Neural progenitor cell (in vitro differentiated cells): ENCODE measurements around the gene CNOT3. TPM values are rescaled to one million over a fixed set of nuclear protein-coding genes. Genes with fewer than 3 reads are reported as not detected.

Source experiments
- DNase-seq: peaks from one replicate; pipeline ENCODE4 v3.0.0-alpha.2; 2016; ENCODE audit warnings: low spot score
- H2AFZ ChIP-seq: fragments of 200-600 bp; sonication (generic); replicated peaks from 2 replicates; pipeline ENCODE4 v1.6.1; 2016; ENCODE audit warnings: antibody characterized with exemption
- H3F3A ChIP-seq: fragments of 200-600 bp; sonication (generic); 2 replicates; pipeline ENCODE4 v1.6.1; 2016; ENCODE audit warnings: antibody characterized with exemption, low read depth
- H3K27ac ChIP-seq: fragments of 200-600 bp; sonication (generic); 2 replicates; pipeline ENCODE4 v1.5.1; 2016; ENCODE audit warnings: mild to moderate bottlenecking
- H3K27me3 ChIP-seq: fragments of 200-600 bp; sonication (generic); 2 replicates; pipeline ENCODE4 v1.6.1; 2016; ENCODE audit warnings: mild to moderate bottlenecking, moderate library complexity
- H3K36me3 ChIP-seq: fragments of 200-600 bp; sonication (generic); 2 replicates; pipeline ENCODE4 v1.5.1; 2016
- H3K4me1 ChIP-seq: fragments of 200-600 bp; sonication (generic); 2 replicates; pipeline ENCODE4 v1.6.1; 2016; ENCODE audit warnings: mixed run types
- H3K4me2 ChIP-seq: fragments of 200-600 bp; sonication (generic); 2 replicates; pipeline ENCODE4 v1.6.1; 2016
- H3K4me3 ChIP-seq: fragments of 200-600 bp; sonication (generic); 2 replicates; pipeline ENCODE4 v1.5.1; 2016
- H3K79me2 ChIP-seq: fragments of 200-600 bp; sonication (generic); 2 replicates; pipeline ENCODE4 v1.6.1; 2016; ENCODE audit warnings: low read depth
- H3K9ac ChIP-seq: fragments of 200-600 bp; sonication (generic); 2 replicates; pipeline ENCODE4 v1.6.1; 2016
- H3K9me3 ChIP-seq: fragments of 200-600 bp; sonication (generic); 2 replicates; pipeline ENCODE4 v1.5.1; 2016; ENCODE audit warnings: low read depth
- H4K20me1 ChIP-seq: fragments of 200-600 bp; sonication (generic); 2 replicates; pipeline ENCODE4 v1.6.1; 2016; ENCODE audit warnings: low read depth
- H3K27ac Mint-ChIP-seq: 3 replicates; pipeline ENCODE4 v1.8.0; 2021; ENCODE audit warnings: mixed read lengths
- H3K27me3 Mint-ChIP-seq: 2 replicates; pipeline ENCODE4 v1.8.0; 2022; ENCODE audit warnings: low read depth, mild to moderate bottlenecking, inconsistent platforms, moderate library complexity, mixed read lengths; ENCODE audit not compliant: insufficient read depth
- H3K36me3 Mint-ChIP-seq: 3 replicates; pipeline ENCODE4 v1.8.0; 2021; ENCODE audit warnings: mixed read lengths
- H3K4me1 Mint-ChIP-seq: 3 replicates; pipeline ENCODE4 v1.8.0; 2021; ENCODE audit warnings: mixed read lengths
- H3K4me3 Mint-ChIP-seq: 3 replicates; pipeline ENCODE4 v1.8.0; 2021; ENCODE audit warnings: mild to moderate bottlenecking, moderate library complexity, mixed read lengths
- H3K9me3 Mint-ChIP-seq: 3 replicates; pipeline ENCODE4 v1.8.0; 2020; ENCODE audit warnings: mixed read lengths
- CTCF ChIP-seq: fragments of 200-600 bp; sonication (generic); IDR thresholded peaks from 2 replicates; pipeline ENCODE4 v1.5.1; 2017; ENCODE audit warnings: antibody characterized with exemption, mild to moderate bottlenecking
- EZH2 ChIP-seq: fragments of 200-600 bp; sonication (generic); IDR thresholded peaks from 2 replicates; pipeline ENCODE4 v1.6.1; 2017; ENCODE audit warnings: antibody characterized with exemption, mild to moderate bottlenecking, moderate library complexity
- EZH2phosphoT487 ChIP-seq: fragments of 200-600 bp; sonication (generic); IDR thresholded peaks from 2 replicates; pipeline ENCODE4 v1.6.1; 2017; ENCODE audit warnings: antibody characterized with exemption
- total RNA-seq: library from RNA; depleted of rRNA; stranded (reverse); fragments of >200 nt; gene quantifications from 2 replicates; pipeline ENCODE4 v1.2.3, GENCODE V29; 2015; ENCODE audit warnings: low replicate concordance

Gene CNOT3
- total RNA-seq, 1 donor from 2014 or later, result 29.4 TPM

GRCh38 chr19:54106716-54107115, 30.8 kb upstream of the CNOT3 start:
- no peak overlapping the region for H3K4me2 ChIP-seq
- H3K4me1 Mint-ChIP-seq, result peaks cover 12% of the 10 kb centered on the region
- no peak for DNase-seq
- H3K9me3 ChIP-seq, result no peaks in the 10 kb centered on the region
- no peak overlapping the region for H2AFZ ChIP-seq
- H3K79me2 ChIP-seq, result peaks cover 23% of the 10 kb centered on the region
- no peaks in the 10 kb centered on the region for H3K9me3 Mint-ChIP-seq
- peaks cover 17% of the 10 kb centered on the region for H3K36me3 Mint-ChIP-seq
- no peak overlapping the region for H3K4me3 ChIP-seq
- no peak overlapping the region for H3K4me3 Mint-ChIP-seq
- H4K20me1 ChIP-seq, result no peaks in the 10 kb centered on the region
- no peak for TF ChIP-seq EZH2phosphoT487
- TF ChIP-seq EZH2, result no peak
- no peak for TF ChIP-seq CTCF
- peaks cover 4% of the 10 kb centered on the region for H3K27me3 Mint-ChIP-seq
- no peaks in the 10 kb centered on the region for H3K4me1 ChIP-seq
- no peak overlapping the region for H3K27ac ChIP-seq
- H3K27ac Mint-ChIP-seq, result no peak overlapping the region
- H3K27me3 ChIP-seq, result no peaks in the 10 kb centered on the region
- no peaks in the 10 kb centered on the region for H3K36me3 ChIP-seq
- no peak overlapping the region for H3K9ac ChIP-seq
- H3F3A ChIP-seq, result peaks cover 3% of the 10 kb centered on the region

- H3K27ac Mint-ChIP-seq, result no peak overlapping the region
- Histone ChIP-seq H3F3A (no peaks in the 10 kb centered on the region), H4K20me1 (peaks cover under 1% of the 10 kb centered on the region), H3K4me1 (no peaks in the 10 kb centered on the region), H3K36me3 (no peaks in the 10 kb centered on the region), H3K4me3 (no peak overlapping the region), H3K27ac (no peak overlapping the region), H3K4me2 (no peak overlapping the region), H3K27me3 (no peaks in the 10 kb centered on the region), H2AFZ (no peak overlapping the region), H3K9me3 (no peaks in the 10 kb centered on the region), H3K79me2 (peaks cover 21% of the 10 kb centered on the region), H3K9ac (no peak overlapping the region)
- H3K4me3 Mint-ChIP-seq, result no peak overlapping the region
- peaks cover 4% of the 10 kb centered on the region for H3K27me3 Mint-ChIP-seq
- no peak for TF ChIP-seq EZH2
- TF ChIP-seq EZH2phosphoT487, result no peak
- TF ChIP-seq CTCF, result no peak
- H3K9me3 Mint-ChIP-seq, result no peaks in the 10 kb centered on the region
- peaks cover 8% of the 10 kb centered on the region for H3K4me1 Mint-ChIP-seq
- peaks cover 20% of the 10 kb centered on the region for H3K36me3 Mint-ChIP-seq
- no peak for DNase-seq
These were observed 29.6 kb upstream of the CNOT3 start for GRCh38 chr19:54107876-54108490.

GRCh38 chr19:54108496-54108895, 29.1 kb upstream of the CNOT3 start:
- Histone ChIP-seq H2AFZ (no peak overlapping the region), H3K27ac (no peak overlapping the region), H3F3A (peaks cover 5% of the 10 kb centered on the region), H3K4me3 (no peak overlapping the region), H3K79me2 (peaks cover 16% of the 10 kb centered on the region), H3K36me3 (no peaks in the 10 kb centered on the region), H3K9ac (no peak overlapping the region), H3K4me2 (no peak overlapping the region), H3K27me3 (no peaks in the 10 kb centered on the region), H3K4me1 (no peaks in the 10 kb centered on the region), H3K9me3 (no peaks in the 10 kb centered on the region), H4K20me1 (peaks cover 6% of the 10 kb centered on the region)
- Mint-ChIP-seq H3K9me3 (no peaks in the 10 kb centered on the region), H3K27ac (no peak overlapping the region), H3K4me3 (no peak overlapping the region), H3K27me3 (peaks cover 4% of the 10 kb centered on the region), H3K36me3 (peaks cover 21% of the 10 kb centered on the region), H3K4me1 (peaks cover 6% of the 10 kb centered on the region)
- TF ChIP-seq CTCF, result no peak
- TF ChIP-seq EZH2, result no peak
- no peak for TF ChIP-seq EZH2phosphoT487
- no peak for DNase-seq
